Activated CD4-positive, alpha-beta T cell treated with anti-CD3 and anti-CD28 coated beads for 36 hours (primary cell): Measurements from ENCODE around the gene LINC01488. TPM values are rescaled to one million over a fixed set of nuclear protein-coding genes. Genes with fewer than 3 reads are reported as not detected.

ENCODE experiments used
- ATAC-seq: fragments of 200-7000 bp; cut with Tn5 transposase; one replicate; pipeline ENCODE4 v1.10.0; 2021; ENCODE audit warnings: mild to moderate bottlenecking, moderate library complexity
- CTCF ChIA-PET: fragments of 350-600 bp; sonication (Branson Sonifier 250); formaldehyde crosslinking; loops from one replicate; lab custom pipeline; 2021; ENCODE audit warnings: antibody characterized with exemption; lab: Charles Lee
- POLR2A ChIA-PET: fragments of 350-600 bp; sonication (Branson Sonifier 250); formaldehyde crosslinking; loops from one replicate; lab custom pipeline; 2021; ENCODE audit warnings: antibody characterized with exemption, inconsistent platforms; lab: Charles Lee
- DNase-seq: peaks from one replicate; pipeline ENCODE4 v3.0.0-alpha.2; 2020
- H3K27ac Mint-ChIP-seq: one replicate; pipeline ENCODE4 v1.8.0; 2021; ENCODE audit warnings: mixed read lengths
- H3K27me3 Mint-ChIP-seq: one replicate; pipeline ENCODE4 v1.8.0; 2021; ENCODE audit warnings: mixed read lengths
- H3K36me3 Mint-ChIP-seq: one replicate; pipeline ENCODE4 v1.8.0; 2021; ENCODE audit warnings: low read depth, mixed read lengths
- H3K4me1 Mint-ChIP-seq: one replicate; pipeline ENCODE4 v1.8.0; 2021; ENCODE audit warnings: mixed read lengths
- H3K4me3 Mint-ChIP-seq: one replicate; pipeline ENCODE4 v1.8.0; 2021; ENCODE audit warnings: mild to moderate bottlenecking, moderate library complexity, mixed read lengths
- H3K9me3 Mint-ChIP-seq: one replicate; pipeline ENCODE4 v1.8.0; 2021; ENCODE audit warnings: low read depth, mixed read lengths
- intact Hi-C, 2 experiments: fragments of 100-400 bp; cut with DNase I in 1 of 2; cut with micrococcal nuclease in 1 of 2; formaldehyde crosslinking; loops; one replicate each; pipeline versions ENCODE4 v1.14.2 to v1.15.1; 2022 to 2024; cut with DNase I, micrococcal nuclease
- total RNA-seq, 2 experiments: library from RNA; stranded (reverse); gene quantifications; one replicate each; pipeline ENCODE4 v1.2.3, GENCODE V29; 2021

Gene LINC01488
- total RNA-seq, 2 experiments from 2014 or later: not detected

DNA sequence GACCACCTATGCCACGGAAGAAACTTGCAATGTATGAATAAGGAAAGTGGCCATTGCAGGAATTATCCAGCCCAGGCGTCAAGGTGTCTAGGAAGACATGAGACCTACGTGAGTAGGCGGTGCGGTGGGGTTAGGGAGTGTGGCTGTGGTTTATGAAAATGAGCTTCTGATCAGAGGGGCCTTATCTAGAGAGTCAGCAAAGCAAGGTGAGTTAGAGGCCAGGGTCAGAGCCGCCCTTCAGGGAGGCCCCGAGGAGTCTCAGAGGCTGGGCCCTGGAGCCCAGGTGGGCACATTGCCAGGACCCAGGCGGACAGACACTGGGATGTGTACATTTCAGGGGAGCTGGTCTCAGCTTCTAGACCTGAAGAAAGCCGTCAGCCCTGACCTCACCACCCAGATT, 13.8 kb upstream of the LINC01488 start:
- intact Hi-C loops: no loop called here
- ChIA-PET CTCF (no interaction called here), POLR2A (no interaction called here)
- Mint-ChIP-seq H3K4me3 (no peak overlapping the region), H3K27ac (no peak overlapping the region), H3K27me3 (peaks cover 3% of the 10 kb centered on the region), H3K36me3 (no peaks in the 10 kb centered on the region), H3K4me1 (no peaks in the 10 kb centered on the region), H3K9me3 (no peaks in the 10 kb centered on the region)
- ATAC-seq (no peak), DNase-seq (no peak)

DNA sequence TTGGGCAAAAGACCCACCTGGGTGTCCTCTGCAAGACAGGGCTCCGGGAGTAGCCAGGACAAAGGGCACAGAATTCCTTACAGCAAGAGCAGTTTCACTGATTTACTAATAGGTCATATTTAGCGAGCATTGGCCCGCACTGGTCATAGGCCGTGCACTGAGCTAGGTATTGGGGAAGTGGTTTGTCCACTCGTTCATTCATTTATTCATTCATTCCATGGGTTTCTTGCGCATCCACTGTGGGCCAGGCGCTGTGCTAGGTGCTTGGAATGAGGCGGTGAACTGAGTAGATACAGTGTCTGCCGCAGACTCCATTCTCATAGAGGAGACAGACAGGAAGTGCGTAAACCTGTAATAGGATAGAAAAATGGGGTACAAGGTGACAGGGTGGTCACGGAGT, 13.2 kb upstream of the LINC01488 start:
- no peak for DNase-seq
- Mint-ChIP-seq H3K27me3 (peaks cover 3% of the 10 kb centered on the region), H3K4me1 (no peaks in the 10 kb centered on the region), H3K9me3 (peaks cover under 1% of the 10 kb centered on the region), H3K27ac (no peak overlapping the region), H3K4me3 (no peak overlapping the region), H3K36me3 (no peaks in the 10 kb centered on the region)
- no peak for ATAC-seq
- ChIA-PET CTCF (no interaction called here), POLR2A (no interaction called here)
- intact Hi-C loops: no loop called here

DNA sequence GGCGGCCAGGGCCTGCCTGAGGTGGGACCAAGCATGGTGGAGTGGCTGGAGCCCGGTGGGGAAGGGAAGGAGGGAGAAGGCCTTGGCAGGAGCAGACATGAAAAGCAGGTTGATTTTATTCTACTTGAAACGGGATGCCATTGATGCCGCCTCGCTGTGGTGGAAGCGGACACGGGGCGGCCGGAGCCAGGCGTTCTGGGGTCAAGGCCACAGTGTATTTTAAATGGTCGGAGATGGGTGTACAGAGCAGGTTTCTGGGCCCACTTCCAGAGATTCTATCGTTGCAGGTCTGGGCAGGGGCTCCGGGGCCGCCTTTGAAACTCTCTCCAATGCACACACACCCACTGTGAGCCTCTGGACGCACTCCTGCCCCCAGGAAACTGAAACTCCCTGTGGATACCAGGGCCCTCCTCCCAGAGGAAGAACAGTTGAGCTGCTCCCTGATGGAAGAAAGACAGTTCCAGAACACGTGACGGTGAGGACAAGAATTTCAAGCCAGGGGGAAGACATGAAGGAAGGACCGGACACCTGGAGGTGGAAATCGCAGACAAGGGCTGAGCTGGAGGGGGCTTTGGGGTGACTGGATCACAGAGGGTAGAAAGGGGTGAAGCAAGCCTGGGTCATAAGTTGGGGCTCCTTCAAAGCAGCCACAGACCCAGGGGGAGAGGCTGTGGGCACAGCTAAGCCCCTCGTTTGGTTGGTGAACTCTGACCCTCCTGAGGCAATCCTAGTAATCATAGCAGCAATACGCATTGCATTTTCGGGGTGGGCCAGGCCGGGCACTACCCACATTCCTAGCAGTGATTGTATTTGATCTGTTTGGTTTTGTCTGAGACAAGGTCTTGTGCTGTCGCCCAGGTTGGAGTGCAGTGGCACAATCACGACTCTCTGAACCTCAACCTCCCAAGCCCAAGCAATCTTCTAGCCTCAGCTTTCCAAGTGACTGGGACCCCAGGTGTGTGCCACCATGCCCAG, 12.3 kb upstream of the LINC01488 start:
- intact Hi-C loops: no loop called here
- H3K27ac Mint-ChIP-seq: no peak overlapping the region
- peaks cover 3% of the 10 kb centered on the region for H3K27me3 Mint-ChIP-seq
- POLR2A ChIA-PET: no interaction called here
- no peak for DNase-seq
- CTCF ChIA-PET: no interaction called here
- peaks cover 3% of the 10 kb centered on the region for H3K9me3 Mint-ChIP-seq
- H3K4me1 Mint-ChIP-seq: no peaks in the 10 kb centered on the region
- ATAC-seq: no peak
- no peak overlapping the region for H3K4me3 Mint-ChIP-seq
- no peaks in the 10 kb centered on the region for H3K36me3 Mint-ChIP-seq

DNA sequence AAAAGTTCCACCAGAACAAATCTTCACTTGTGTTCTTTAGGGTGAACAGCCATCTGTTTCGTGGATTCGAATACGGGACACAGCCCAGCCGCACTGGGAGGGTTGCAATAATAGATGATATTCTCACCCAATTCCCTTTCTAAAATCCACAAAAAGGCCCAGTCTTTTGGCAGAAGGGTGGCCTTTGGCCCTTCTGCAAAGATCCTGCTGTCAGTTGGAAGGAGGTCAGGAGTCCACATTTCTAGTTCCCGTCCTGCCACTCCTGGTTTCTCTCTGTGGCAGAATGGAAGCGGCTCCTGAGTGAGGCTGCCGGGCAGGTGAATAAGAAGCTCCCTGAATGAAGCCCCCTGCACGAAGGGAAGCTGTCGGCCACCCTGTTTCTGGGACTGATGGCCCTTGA, 11.2 kb upstream of the LINC01488 start:
- Mint-ChIP-seq H3K27ac (no peak overlapping the region), H3K36me3 (no peaks in the 10 kb centered on the region), H3K9me3 (peaks cover 3% of the 10 kb centered on the region), H3K4me3 (no peak overlapping the region), H3K4me1 (no peaks in the 10 kb centered on the region), H3K27me3 (peaks cover 3% of the 10 kb centered on the region)
- intact Hi-C loops: no loop called here
- no peak for DNase-seq
- ChIA-PET POLR2A (no interaction called here), CTCF (no interaction called here)
- ATAC-seq: no peak

DNA sequence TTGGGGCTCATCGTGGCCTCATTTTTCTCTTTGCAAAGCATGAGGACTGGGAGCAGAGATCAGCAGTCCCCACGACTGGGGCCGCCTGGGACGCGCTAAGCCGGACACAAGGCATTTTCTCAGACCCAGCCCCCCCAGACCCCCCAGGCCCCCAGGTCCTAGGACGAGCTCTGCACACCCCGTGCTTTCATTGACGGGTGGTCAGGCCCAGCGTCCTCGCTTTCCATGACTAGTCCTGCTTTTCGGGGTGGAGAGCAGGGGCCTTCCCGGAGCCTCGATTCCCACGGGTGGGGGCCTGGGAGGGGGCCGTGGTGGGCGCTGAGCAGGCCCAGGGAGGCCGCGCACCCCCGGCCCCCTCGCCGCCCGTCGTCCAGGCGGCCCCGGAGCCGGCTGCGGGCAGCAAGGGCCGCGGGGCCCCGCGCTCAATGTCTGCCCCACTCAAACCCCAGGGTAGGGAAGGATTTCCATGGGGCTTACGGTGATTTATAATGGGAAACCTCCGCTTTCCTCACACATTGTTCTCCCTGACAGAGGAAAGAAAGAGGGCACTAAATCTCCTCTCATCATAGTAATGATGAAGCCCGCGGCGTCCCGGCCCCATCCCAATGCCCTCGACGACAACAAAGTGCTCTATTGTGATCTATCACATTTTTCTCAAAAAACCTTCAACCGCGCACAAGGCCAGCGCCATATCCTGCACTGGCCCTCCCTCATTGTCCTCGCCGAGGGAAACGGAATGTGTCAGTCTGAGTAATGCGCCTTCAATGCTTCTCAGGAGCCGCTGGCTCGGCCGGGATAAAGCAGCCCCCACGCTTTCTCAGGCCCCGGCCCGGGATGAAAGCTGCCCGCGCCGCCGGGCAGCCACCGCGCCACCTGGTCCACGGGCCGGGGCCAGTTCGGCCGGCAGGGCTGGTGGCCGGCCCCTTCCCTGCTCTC, 10.4 kb upstream of the LINC01488 start:
- ChIA-PET POLR2A (interaction anchor here (0.8 kb wide), 1 partner anchor 14 kb away, joined by 3 read pairs; no protein-coding TSS in a partner anchor), CTCF (no interaction called here)
- no peak overlapping the region for H3K4me3 Mint-ChIP-seq
- intact Hi-C loops: no loop called here
- ATAC-seq: no peak
- no peaks in the 10 kb centered on the region for H3K4me1 Mint-ChIP-seq
- H3K9me3 Mint-ChIP-seq: peaks cover 3% of the 10 kb centered on the region
- H3K36me3 Mint-ChIP-seq: no peaks in the 10 kb centered on the region
- peaks cover 3% of the 10 kb centered on the region for H3K27me3 Mint-ChIP-seq
- no peak overlapping the region for H3K27ac Mint-ChIP-seq
- DNase-seq: no peak

DNA sequence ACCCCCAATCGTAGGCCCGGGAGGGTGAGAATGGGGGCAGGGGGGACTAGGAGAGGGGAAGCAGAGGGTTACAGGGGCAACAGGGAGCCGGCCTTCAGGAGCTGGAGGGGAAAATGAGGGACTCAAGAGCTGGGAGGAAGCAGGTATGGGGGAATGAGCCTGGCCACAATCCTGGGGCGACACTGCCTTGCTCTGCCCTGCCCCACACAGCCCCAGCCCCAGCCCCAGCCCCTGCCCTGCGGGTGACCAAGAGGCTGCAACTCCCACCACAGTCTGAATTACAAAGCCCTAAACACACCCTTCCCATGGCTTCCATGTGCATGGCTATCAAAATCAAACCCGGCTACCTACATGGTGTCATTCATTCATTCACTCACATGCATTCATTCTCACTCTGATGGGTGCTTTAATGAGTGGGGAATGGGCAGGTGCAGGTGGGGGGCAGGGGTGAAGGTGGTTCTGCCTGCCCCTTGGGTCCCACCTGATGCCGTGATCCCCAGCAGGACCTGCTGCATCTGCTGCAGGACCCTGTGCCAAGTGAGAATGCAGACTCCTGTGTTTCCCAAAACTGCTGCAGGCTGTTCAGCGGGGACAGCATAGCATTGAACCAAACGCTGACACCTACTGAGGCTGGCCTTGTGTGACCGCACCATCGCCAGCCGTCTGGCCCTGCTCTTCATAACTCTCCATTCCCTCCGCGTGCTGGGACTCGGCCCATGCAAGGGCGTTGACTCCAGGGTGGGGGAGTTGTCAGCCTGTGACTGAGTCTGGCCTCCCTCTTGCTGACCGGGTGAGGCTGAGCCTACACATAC, 9.5 kb upstream of the LINC01488 start:
- intact Hi-C loops: no loop called here
- no peak overlapping the region for H3K4me3 Mint-ChIP-seq
- no peak for ATAC-seq
- H3K4me1 Mint-ChIP-seq: no peaks in the 10 kb centered on the region
- H3K36me3 Mint-ChIP-seq: no peaks in the 10 kb centered on the region
- ChIA-PET CTCF (no interaction called here), POLR2A (interaction anchor here (0.8 kb wide), 1 partner anchor 15 kb away, joined by 3 read pairs; no protein-coding TSS in a partner anchor)
- peaks cover 3% of the 10 kb centered on the region for H3K27me3 Mint-ChIP-seq
- DNase-seq: no peak
- H3K9me3 Mint-ChIP-seq: peaks cover 3% of the 10 kb centered on the region
- H3K27ac Mint-ChIP-seq: no peak overlapping the region

DNA sequence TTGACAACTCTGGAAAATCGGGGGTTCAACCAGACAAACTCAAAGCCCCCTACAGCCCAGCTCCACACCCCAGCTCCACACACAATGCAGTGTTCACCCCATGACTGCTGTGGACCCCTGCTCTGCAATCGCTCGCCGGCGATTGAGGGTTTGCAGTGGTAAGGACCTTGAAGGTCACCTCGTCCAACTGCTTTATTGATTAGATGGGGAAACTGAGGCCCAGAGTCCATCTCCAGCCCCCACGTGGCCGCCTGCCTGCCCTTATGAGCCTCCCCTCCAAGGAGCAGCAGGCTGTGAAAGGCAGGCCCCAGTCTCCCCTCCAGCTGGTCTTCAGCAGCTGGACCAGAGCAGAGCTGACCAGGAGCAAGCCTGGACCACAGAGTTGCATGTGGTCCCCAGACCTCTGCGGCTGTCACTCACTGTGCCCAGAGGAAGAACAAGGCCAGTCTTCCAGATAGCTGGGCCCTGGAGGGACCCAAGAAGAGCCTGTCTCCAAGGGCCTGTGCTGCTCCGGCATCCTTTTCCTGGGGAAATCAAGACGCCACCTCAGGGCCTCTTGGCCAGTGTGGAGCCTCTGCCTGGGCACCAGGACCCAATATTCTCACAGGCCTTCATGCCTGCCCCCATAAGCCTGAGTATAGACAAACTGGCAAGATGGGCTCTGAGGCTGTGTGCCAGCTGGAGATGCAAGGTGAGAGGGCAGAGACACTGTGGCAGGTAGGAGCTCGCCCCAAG, 8.8 kb upstream of the LINC01488 start:
- ATAC-seq (no peak), DNase-seq (no peak)
- ChIA-PET POLR2A (no interaction called here), CTCF (no interaction called here)
- Mint-ChIP-seq H3K27me3 (peaks cover 3% of the 10 kb centered on the region), H3K4me1 (no peaks in the 10 kb centered on the region), H3K4me3 (no peak overlapping the region), H3K27ac (no peak overlapping the region), H3K9me3 (peaks cover 3% of the 10 kb centered on the region), H3K36me3 (no peaks in the 10 kb centered on the region)
- intact Hi-C loops: no loop called here

DNA sequence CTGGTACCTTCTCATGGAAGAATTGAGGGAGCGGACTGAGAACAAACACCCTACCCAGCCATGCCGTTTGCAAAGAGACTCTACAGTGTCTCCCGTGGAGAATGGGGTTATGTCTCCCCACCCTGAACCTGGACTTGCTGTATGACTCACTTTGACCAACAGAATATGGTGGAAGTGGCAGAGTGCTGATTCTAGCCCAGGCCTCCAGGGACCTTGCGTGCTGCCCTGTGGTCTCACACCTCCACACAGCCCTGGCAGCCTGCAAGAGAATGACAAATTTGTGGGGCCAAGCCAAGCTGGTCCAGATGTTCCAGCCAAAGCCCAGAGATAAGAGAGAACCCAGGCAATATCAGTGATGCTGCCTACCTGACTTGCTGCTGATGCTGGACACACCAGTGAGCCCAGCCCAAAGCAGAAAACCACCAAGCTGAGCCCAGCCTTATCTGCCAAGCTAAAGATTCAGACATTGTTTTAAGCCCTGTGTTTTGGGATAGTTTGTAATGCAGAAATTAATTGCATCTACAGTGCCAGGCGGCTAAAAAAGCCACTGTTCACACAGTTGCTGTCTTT, 8.1 kb upstream of the LINC01488 start:
- H3K9me3 Mint-ChIP-seq: peaks cover 3% of the 10 kb centered on the region
- H3K4me3 Mint-ChIP-seq: no peak overlapping the region
- no peaks in the 10 kb centered on the region for H3K4me1 Mint-ChIP-seq
- ChIA-PET CTCF (interaction anchor here (0.6 kb wide), 1 partner anchor 181 kb away, joined by 3 read pairs; no protein-coding TSS in a partner anchor), POLR2A (no interaction called here)
- ATAC-seq (no peak), DNase-seq (no peak)
- H3K27ac Mint-ChIP-seq: no peak overlapping the region
- intact Hi-C loops: no loop called here
- H3K27me3 Mint-ChIP-seq: peaks cover 3% of the 10 kb centered on the region
- no peaks in the 10 kb centered on the region for H3K36me3 Mint-ChIP-seq

DNA sequence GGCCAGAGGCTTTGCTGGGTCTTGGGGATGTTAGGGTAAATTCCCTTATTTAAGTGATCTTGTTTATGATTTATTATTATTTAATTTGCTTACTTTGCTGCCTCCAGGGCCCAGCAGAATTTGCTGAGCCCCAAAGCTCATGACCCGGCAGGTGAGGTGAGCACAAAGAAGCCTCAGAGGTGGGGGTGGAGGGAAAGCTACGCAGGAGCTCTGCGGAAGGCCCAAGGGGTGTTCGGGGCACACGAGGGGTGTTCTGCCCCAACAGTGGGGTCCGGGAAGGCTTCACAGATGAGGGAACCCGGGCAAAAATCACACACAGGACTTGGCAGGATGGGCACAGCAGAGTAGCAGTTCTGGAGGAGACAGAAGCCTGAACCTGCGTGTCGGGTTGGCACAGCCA, 6.7 kb upstream of the LINC01488 start:
- H3K27me3 Mint-ChIP-seq: peaks cover 3% of the 10 kb centered on the region

DNA sequence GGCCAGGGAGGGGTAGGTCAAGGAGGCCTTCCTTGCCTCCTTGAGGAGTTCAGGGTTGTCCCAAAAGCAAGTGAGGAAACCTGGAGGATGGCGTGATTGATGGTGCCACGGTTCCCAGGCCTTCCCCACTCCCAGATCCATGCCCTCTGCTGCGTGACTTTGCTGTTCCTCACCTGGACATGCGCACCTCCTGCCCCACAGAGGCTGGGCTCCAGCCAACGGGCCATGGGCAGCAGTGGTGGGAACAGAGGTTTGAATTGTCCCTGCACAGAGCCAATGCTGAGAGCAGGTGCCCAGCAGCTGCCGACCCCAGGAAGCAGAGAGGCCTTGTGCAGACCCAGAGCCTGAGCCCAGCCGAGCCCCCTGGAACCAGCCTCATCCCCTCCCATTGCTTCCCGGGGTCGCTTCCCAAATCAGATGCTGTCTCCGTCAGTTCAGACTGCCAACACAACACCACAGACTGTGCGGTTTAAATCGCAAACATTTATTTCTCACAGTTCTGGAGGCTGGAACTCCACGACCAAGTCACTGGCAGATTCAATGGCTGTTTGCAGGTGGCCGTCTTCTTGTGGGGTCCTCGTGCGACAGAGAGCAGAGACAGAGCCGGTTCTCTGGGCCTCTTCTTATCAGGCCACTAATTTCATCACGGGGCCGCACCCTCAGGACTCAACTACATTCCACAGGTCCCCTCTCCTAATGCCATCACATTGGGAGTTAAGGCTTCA, 6.2 kb upstream of the LINC01488 start:
- no peak overlapping the region for H3K27ac Mint-ChIP-seq
- peaks cover 3% of the 10 kb centered on the region for H3K9me3 Mint-ChIP-seq
- intact Hi-C loops: no loop called here
- POLR2A ChIA-PET: no interaction called here
- no peak overlapping the region for H3K4me3 Mint-ChIP-seq
- peaks cover 3% of the 10 kb centered on the region for H3K27me3 Mint-ChIP-seq
- H3K4me1 Mint-ChIP-seq: no peaks in the 10 kb centered on the region
- ATAC-seq (no peak), DNase-seq (no peak)
- CTCF ChIA-PET: no interaction called here
- H3K36me3 Mint-ChIP-seq: no peaks in the 10 kb centered on the region

More for the DNA sequence above, 6.7 kb upstream of the LINC01488 start:
- ATAC-seq (no peak), DNase-seq (no peak)
- POLR2A ChIA-PET: no interaction called here
- H3K9me3 Mint-ChIP-seq: peaks cover 3% of the 10 kb centered on the region
- no peak overlapping the region for H3K27ac Mint-ChIP-seq
- intact Hi-C loops: no loop called here
- no peaks in the 10 kb centered on the region for H3K4me1 Mint-ChIP-seq
- H3K36me3 Mint-ChIP-seq: no peaks in the 10 kb centered on the region
- H3K4me3 Mint-ChIP-seq: no peak overlapping the region
- CTCF ChIA-PET: interaction anchor here (0.7 kb wide), 1 partner anchor 168 kb away, joined by 3 read pairs; no protein-coding TSS in a partner anchor
